LHCN-M2 (cell line): Measurements from ENCODE around the gene YIF1B. TPM values are rescaled to one million over a fixed set of nuclear protein-coding genes. Genes with fewer than 3 reads are reported as not detected.
"Not testable (repeated sequence)": the region's sequence is repeated elsewhere in the genome, so short reads cannot be mapped to it uniquely, and the experiment has no call there.

ENCODE experiments used
- DNase-seq: peaks from one replicate; pipeline ENCODE4 v3.0.0-alpha.2; 2012; ENCODE audit warnings: low read depth
- polyA plus RNA-seq: library from polyadenylated mRNA; unstranded; fragments of >200 nt; gene quantifications from one replicate; pipeline ENCODE4 v1.2.1, GENCODE V29; 2012; ENCODE audit warnings: missing spikeins
- total RNA-seq: library from RNA; depleted of rRNA; stranded (reverse); fragments of >200 nt; gene quantifications from 2 replicates; pipeline ENCODE4 v1.2.3, GENCODE V29; 2014; rRNA removed

YIF1B gene, protein sequence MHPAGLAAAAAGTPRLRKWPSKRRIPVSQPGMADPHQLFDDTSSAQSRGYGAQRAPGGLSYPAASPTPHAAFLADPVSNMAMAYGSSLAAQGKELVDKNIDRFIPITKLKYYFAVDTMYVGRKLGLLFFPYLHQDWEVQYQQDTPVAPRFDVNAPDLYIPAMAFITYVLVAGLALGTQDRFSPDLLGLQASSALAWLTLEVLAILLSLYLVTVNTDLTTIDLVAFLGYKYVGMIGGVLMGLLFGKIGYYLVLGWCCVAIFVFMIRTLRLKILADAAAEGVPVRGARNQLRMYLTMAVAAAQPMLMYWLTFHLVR
- total RNA-seq: 117 and 118 TPM in 2 replicates
- 150 TPM for polyA plus RNA-seq

DNA sequence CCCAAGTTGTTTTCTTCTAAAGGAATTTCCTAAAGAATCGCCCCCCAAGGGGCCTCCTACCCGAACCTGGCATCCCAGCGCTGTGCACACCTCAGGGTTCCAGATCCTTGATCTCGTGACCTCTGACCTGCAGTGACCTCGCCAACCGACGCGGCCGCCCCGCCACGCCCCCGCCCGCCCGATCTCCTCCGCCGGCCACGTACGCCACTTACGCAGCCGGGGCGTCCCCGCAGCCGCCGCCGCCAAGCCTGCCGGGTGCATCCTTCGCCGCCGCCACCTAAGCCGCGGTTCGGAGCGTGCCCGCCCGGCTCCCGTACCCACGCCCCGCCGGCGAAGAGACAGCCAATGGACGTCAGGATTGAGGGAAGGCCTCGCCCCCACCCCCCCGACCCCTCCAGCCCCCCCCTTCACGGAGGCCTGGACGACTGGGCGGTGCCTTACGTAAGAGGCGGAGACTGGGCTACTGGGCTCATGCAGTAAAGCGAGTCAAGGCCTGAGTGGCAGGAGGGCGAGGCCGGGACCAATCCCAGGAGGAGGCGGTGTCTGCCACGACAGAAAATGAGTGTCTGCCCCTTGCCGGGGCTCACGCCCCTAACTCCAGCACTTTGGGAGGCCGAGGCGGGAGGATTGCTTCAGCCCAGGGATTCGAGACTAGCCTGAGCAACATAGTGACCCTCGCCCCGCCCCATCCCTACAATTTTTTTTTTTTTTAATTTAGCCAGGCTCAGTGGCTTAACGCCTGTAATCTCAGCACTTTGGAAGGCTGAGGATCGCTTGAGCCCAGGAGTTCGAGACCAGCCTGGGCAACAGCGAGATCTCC lies at the start of gene YIF1B:
TSS of gene YIF1B (minus strand) at position 291 of the 820 bp plus-strand sequence. CDS start at position 261, 30 bp downstream.
- peak; percentile 96 for DNase-seq

DNA sequence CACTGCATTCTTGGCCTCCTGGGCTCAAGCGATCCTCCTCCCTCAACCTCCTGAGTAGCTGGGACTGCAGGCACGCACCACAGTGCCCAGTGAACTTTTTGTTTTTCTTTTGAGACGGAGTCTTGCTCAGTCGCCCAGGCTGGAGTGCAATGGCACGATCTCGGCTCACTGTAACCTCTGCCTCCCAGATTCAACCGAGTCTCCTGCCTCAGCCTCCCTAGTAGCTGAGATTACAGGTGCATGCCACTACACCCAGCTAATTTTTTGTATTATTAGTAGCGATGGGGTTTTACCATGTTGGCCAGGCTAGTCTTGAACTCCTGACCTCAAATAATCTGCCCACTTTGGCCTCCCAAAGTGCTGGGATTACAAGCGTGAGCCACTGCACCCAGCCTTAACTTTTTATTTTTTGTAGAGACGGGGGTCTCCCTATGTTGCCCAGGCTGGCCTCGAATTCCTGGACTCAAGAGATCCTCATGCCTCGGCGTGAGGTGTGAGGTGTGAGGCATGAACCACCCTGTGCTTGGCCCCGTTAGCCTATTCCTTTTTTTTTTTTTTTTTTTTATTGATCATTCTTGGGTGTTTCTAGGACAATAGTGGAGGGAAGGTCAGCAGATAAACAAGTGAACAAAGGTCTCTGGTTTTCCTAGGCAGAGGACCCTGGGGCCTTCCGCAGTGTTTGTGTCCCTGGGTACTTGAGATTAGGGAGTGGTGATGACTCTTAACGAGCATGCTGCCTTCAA lies 47.4 kb upstream of the YIF1B start:
- not testable (repeated sequence) for DNase-seq

DNA sequence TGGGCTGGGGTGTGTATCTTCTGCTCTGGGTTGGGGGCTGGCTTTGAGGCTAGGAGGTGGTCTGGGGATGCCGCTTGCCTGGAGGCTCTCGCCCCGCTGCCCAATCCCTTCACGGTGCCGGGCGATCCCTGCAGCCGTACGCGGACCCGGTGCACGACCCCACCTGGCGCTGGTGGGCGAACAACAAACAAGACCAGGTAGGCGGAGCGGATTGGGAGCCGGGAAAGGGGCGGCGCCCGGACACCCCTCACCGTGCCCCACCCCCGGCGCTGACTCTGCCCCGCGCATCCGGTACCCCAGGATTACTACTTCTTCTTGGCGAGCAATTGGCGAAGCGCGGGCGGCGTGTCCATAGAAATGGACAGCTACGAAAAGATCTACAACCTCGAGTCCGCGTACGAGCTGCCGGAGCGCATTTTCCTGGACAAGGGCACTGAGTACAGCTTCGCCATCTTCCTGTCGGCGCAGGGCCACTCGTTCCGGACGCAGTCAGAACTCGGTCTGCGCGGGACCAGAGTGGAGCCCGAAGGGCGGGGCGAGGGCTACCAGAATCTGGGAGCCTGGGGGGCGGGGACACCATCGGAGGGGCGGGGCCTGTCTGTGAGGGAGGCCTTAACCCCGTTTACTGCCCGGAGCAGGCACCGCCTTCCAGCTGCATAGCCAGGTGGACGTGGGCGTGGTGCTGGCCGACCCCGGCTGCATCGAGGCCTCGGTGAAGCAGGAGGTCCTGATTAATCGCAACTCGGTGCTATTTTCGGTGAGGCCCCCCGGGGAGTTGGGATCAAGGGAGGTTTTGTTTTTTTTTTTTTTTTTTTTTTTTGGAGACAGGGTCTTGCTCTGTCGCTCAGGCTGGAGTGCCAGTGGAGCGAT lies 46.6 kb upstream of the YIF1B start:
- DNase-seq: peak; percentile 52

DNA sequence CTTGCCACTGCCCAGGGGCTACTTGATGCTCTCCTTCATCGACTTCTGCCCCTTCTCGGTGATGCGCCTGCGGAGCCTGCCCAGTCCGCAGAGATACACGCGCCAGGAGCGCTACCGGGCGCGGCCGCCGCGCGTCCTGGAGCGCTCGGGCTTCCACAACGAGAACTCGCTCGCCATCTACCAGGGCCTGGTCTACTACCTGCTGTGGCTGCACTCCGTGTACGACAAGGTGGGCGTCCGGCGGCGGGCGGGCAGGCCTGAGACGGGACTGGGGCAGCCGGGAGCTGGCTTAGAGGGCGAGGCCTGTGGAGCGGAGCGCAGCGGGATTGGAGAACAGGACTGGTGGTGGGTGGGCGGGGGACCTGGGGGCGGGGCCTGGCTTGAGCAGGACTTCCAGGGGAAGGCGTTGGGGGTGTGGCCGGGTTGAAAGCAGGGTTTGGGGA lies 45.9 kb upstream of the YIF1B start:
- peak; percentile 51 for DNase-seq

DNA sequence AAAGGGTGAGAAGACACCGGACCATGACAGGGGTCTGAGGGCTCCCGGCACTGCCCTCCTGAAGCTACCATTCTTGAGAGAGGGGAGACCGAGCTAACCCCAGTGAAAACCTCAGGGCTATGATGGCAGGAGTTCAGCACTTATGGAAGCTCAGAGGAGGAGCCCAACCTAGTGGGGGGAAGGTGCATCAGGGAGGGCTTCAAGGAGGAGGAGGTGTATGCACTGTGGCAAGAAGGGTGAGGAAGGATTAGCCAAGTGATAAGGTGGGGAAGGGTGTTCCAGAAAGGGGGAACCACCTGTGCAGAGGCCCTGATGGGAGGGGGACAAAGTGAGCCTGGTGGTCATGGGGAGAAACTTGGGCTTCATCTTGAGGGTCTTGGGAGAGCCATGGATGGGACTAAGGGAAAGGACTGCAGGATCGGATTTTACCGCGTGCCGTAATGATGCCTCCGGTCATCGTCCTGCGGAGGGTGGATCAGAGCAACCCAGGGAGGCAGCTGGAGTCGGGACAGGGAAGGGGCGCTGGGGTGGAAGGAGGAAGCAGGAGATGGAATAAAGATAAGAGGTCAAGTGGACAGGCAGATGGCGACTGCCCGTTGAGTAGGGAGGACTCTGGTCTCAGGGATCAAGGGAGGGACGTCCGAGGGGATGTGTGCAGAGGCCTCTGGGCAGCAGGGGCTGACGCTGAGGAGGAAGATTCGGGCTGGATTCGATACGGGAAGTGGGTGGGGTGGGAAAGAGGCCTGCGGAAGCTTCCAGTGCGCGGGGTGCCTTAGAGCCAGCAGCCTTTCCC lies 45.3 kb upstream of the YIF1B start:
- no peak for DNase-seq

DNA sequence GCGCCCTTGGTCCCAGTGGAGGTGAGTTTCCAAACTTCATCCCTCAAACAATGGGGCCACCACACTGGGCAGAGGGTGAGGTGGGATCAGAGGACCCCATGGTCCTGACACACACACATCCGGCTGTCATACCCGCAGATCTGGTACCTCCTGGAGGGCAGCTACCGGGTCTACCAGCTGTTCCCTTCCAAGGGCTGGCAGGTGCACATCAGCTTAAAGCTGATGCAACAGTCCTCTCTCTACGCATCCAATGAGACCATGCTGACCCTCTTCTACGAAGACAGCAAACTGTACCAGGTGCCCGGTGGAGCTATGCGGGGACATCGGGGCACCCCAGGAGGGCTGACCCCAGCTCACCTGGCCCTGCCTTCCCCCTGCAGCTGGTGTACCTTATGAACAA lies 44.6 kb upstream of the YIF1B start:
- no peak for DNase-seq

DNA sequence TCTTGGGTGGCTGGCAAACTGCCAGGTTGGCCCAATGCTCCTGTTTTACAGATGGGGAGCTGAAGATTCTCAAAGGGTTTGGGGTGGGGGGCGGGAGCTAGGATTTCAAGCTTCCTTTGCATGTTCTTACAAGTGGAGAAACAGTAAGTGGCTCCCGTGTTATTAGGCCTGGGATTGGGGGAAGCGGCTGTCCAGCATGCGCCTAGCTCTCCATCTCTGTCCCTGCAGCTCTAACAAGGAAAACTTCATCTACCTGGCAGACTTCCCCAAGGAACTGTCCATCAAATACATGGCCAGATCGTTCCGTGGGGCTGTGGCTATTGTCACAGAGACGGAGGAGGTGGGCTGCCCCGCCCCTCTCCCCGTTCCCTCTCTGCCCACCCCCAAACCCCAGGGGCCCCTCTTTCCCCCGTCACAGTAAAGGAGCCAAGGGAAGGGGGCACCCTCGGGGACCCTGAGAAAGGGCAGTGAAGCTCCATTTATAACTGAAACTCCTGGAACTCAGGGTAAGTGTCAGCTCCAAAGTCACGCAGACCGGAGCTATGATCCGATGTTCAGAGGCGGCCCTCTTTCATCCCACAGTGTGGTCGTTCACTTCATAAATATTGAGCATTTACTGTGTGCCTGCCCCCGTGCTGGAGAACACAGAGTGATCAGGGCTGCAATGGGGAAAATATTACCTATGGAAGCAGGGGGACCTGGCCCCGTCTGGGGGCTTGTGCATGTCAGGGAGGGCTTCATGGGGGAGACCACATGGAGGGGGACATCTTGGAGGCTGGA lies 43.7 kb upstream of the YIF1B start:
- DNase-seq: no peak

DNA sequence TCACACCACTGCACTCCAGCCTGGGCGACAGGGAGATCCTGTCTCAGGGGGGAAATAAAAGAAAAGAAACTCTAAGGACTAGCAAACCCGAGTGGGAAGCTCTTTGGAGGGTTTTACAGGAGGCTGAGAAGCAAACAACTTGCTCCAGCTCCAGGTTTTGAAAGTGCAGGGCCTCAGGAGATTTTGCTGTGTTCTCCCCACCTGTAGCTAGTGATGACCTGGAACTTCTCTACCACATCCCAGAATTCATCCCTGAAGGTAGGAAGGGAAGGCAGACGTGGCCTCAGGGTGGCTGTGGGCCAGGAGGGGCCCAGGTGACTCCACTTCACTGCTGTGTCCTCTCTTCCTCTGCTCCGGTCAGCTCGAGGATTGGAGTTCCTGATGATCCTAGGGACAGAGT lies 42.3 kb upstream of the YIF1B start:
- no peak for DNase-seq

DNA sequence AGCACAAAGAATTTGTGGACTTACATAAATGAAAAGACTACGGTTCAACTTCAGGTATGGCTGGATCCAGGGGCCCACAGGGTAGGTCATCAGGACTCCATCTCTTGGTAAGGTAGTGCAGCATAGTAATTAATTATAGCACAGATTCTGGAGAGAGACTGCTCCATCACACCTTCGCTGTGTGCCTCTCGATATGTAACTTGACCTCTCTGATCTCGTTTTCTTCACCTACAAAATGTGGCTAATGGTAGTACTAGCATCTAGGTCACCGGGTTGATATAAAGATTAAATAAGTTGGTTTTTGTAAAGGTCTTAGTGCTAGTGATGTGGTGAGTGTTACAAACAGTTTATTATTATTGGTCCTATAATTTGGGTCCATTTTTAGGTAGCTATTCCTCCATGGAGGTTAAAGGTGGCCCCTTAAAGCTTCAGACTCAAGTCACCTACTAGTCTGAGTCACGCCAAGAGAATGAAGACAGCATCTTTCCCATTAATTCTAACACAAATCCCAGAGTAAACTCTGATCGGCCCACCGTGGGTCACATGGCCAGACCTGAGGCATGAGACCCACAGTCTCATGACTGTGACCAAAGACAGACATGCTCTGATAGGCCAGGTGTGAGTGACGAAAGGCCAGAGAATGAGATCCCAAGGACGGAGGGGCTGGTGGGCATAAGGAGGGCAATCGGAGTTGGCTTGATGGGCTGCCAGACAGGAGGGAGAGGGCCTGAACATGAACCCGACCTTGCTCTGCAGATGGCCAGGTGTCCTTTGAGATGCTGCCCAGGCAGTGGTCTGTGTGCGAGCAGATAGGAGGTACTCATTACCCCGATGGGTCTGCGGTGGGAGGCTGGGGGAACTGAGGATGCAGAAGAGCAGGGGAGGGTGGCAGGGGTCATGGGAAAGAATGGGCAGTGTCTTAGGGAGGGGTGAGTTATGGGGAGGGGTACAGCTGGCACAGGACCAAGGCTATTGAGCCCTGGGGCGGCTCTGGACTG lies 40.3 kb upstream of the YIF1B start:
- no peak for DNase-seq

DNA sequence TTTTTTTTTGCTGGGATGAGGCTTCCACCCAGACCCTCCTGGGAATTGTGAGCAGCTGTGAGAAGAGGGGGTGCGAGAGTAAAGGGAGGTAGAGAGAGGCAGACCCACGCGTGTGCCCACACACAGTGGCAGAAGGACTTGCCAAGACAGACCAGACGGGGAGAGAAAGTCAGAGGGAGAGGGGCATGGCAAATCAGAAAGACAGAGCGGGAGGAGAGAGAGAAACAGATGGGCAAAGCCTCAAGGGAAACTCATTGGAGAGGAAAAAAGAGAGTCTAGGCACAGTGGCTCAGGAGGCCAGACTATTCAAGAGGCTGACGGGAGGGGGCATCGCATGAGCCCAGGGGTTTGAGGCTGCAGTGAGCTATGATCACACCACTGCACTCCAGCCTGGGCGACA lies 36.9 kb upstream of the YIF1B start:
- DNase-seq: peak; percentile 10

DNA sequence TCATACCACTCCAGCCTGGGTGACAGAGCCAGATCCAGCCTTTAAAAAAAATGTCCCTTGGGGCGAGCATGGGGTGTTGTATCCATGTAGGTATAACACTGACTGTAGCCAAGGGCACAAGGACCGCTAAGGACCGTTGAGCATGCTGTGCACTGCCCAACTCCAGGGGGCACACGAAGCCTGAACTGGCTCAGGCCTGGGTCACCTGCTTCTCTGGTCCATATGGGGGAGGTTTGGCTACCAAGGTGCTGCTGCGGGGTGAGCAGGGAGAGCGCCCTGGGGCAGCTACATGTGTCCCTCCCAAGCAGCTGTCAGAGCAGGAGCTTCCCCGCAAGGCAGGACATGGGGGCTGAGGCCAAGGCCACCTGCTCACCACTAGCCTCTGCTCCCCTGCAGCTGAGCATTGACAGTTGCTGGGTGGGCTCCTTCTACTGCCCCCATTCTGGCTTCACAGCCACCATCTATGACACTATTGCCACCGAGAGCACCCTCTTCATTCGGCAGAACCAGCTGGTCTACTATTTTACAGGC lies 36.2 kb upstream of the YIF1B start:
- DNase-seq: no peak

DNA sequence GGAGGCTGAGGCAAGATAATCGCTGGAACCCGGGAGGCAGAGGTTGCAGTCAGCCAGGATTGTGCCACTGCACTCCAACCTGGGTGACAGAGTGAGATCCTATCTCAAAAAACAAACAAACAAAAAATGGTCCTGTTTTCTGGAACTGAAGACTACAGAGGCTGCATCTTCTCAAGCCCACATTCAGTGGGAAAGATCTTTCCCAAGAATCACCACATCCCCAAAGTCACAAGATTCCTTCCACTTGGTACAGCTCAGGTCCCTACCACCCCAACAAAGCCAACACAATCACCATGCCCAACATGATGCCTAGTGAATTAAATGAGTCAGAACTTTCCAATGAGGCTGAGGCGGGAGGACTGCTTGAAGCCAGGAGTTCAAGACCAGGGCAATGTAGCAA lies 35.1 kb upstream of the YIF1B start:
- DNase-seq: no peak

DNA sequence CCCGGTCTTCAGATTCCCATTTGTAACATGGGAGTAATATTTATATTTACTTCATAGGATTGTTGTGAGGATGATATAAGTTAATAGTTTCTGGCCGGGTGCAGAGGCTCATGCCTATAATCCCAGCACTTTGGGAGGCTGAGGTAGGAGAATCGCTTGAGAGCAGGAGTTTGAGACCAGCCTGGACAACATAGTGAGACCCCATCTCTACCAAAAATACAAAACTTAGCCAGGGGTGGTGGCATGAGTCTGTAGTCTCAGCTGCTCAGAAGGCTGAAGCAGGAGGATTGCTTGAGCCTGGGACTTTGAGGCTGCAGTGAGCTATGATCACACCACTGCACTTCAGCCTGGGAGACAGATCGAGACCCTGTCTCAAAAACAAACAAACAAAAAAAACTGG lies 31.1 kb upstream of the YIF1B start:
- DNase-seq: no peak

DNA sequence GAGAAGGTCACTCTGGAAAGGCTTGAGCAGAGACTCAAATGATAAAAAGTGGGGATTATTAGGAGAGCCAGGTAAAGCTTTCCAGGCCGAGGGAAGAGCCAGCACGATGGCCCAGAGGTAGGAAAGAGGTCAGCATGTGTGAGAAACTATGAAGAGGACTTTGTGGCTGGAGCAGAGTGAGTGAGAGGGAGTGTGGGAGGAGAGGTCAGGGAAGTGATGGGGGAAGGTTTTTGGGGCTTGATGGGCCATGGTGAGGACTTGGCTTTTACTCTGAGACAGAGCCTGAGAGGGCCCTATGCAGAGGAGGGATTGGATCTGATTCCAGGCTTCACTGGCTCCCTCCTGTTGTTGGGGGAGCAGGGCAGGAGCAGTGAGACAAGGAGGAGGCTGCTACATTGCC lies 25.2 kb upstream of the YIF1B start:
- DNase-seq: no peak

DNA sequence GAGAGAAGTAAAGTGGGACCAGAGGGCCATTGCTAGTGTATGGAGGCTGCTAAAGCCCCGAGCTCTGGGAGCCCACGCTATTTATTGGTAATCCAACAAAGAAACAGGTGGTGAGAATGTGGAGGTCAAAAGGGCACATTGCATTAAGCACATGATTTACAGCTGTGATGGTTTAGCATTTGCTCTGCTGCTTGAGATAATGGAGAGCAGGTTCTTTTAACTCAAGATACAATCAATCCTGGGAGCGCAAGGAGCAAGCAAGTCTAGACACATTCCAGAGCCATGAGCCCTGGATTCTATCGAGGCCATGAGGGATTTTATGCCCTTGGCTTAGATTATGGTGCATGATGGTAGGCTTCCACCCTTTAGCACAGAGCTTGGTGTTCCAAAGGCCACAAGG lies 23.3 kb upstream of the YIF1B start:
- not testable (repeated sequence) for DNase-seq

DNA sequence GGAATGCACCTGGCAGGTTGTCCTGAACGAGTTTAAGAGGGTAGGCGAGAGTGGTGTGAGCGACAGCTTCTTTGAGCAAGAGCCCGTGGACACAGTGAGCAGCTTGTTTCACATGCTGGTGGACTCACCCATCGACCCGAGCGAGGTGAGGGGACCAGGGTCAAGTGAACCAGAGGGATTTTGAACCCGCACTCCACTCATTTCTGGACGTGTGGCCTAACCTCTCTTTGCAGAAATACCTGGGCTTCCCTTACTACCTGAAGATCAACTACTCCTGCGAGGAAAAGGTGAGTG lies 21.6 kb upstream of the YIF1B start:
- DNase-seq: no peak

DNA sequence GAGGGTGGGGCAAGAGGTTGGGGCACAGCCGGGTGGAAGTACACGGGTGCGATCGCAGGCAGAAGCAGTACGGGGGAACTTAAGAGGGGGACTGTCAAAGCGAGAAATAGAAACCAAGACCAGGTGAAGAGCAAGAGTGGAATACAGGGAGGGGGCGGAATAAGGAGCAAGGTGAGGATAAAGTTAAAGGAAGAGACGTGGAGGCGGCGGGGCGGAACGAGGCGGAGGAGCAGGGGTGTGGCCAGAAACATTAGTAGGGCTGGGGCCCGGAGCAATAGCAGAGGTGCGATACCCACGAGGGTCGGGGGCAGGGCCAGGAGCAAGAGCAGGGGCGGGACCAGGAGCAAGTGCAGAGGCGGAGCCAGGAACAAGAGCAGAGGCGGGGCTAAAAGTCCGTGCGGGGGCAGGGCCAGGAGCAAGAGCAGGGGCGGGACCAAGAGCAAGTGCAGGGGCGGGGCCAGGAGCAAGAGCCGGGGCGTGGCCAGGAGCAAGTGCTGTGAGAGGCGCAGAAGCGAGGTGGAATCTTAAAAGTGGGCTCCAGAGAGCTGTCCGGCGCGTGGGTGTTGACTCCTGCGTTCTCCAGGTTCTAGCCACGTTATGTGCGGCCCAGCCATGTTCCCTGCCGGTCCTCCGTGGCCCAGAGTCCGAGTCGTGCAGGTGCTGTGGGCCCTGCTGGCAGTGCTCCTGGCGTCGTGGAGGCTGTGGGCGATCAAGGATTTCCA lies 21.1 kb upstream of the YIF1B start:
- DNase-seq: peak; percentile 76
